GM10248 (cell line): ENCODE data around the gene CITED4.

Source experiments
- CTCF ChIA-PET: fragments of 300-600 bp; sonication (Branson Sonifier 250); formaldehyde crosslinking; extraction: SDS; loops from one replicate; lab custom pipeline; 2021; ENCODE audit warnings: antibody characterized with exemption; lab: Yijun Ruan, JAX
- POLR2A ChIA-PET: fragments of 350-650 bp; sonication (Branson Sonifier 250); formaldehyde crosslinking; extraction: SDS; loops from one replicate; lab custom pipeline; 2020; ENCODE audit warnings: antibody characterized with exemption; lab: Yijun Ruan, JAX
- DNase-seq: peaks from one replicate; pipeline ENCODE4 v3.0.0; 2012; ENCODE audit errors: extremely low spot score
- TF ChIP-seq, protein P1 (sequence below): IDR thresholded peaks from 2 replicates; pipeline ENCODE4 v1.5.1; 2012; ENCODE audit warnings: mild to moderate bottlenecking, low read depth; ENCODE audit errors: extremely low read depth, missing control alignments, control extremely low read depth

CITED4 gene

GRCh38 chr1:40844887-40845878, 17.0 kb downstream of the CITED4 start:
- POLR2A ChIA-PET: no interaction called here

GRCh38 chr1:40844079-40844478, 18.1 kb downstream of the CITED4 start:
- ChIA-PET CTCF (interaction anchor here (1.2 to 7.9 kb wide), 4 partner anchors 9 to 142 kb away, joined by 3 to 95 read pairs (median 5); no protein-coding TSS in a partner anchor), POLR2A (no interaction called here)
- DNase-seq: no peak
- TF ChIP-seq, protein P1, sequence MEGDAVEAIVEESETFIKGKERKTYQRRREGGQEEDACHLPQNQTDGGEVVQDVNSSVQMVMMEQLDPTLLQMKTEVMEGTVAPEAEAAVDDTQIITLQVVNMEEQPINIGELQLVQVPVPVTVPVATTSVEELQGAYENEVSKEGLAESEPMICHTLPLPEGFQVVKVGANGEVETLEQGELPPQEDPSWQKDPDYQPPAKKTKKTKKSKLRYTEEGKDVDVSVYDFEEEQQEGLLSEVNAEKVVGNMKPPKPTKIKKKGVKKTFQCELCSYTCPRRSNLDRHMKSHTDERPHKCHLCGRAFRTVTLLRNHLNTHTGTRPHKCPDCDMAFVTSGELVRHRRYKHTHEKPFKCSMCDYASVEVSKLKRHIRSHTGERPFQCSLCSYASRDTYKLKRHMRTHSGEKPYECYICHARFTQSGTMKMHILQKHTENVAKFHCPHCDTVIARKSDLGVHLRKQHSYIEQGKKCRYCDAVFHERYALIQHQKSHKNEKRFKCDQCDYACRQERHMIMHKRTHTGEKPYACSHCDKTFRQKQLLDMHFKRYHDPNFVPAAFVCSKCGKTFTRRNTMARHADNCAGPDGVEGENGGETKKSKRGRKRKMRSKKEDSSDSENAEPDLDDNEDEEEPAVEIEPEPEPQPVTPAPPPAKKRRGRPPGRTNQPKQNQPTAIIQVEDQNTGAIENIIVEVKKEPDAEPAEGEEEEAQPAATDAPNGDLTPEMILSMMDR: no peak

More at GRCh38 chr1:40844887-40845878, 17.0 kb downstream of the CITED4 start:
- TF ChIP-seq, protein P1: no peak
- DNase-seq: no peak
- CTCF ChIA-PET: interaction anchor here (0.9 to 7.9 kb wide), 9 partner anchors 8 to 143 kb away, joined by 3 to 95 read pairs (median 4); partner anchors contain the start of genes CITED4 and CTPS1

GRCh38 chr1:40842691-40843090, 19.5 kb downstream of the CITED4 start:
- CTCF ChIA-PET: interaction anchor here (1.9 kb wide), 1 partner anchor 68 kb away, joined by 8 read pairs; no protein-coding TSS in a partner anchor
- POLR2A ChIA-PET: no interaction called here
- no peak for DNase-seq
- TF ChIP-seq, protein P1: no peak

DNA sequence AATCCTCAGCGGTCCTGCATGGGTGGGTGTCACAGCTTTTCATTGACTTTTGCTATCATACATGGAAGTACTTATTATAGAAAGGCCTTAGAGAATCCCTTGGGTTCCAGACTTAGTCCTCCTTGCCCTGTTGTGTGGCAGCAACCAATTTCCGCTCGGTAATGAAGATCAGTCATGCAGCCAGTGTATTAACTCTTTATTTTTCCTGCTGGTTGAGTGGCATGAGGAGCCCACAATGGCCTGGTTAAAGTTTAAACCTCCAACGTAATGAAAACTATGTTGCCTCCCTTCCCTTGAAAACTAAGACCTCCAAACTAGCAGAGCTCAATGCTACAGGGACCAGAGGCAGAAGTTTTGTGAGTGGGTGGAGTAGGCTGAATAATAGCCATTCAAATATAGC, 20.0 kb downstream of the CITED4 start:
- DNase-seq: no peak
- ChIA-PET POLR2A (no interaction called here), CTCF (interaction anchor here (1.4 to 1.9 kb wide), 2 partner anchors 17 to 68 kb away, joined by 3 to 8 read pairs; no protein-coding TSS in a partner anchor)
- TF ChIP-seq, protein P1: no peak

DNA sequence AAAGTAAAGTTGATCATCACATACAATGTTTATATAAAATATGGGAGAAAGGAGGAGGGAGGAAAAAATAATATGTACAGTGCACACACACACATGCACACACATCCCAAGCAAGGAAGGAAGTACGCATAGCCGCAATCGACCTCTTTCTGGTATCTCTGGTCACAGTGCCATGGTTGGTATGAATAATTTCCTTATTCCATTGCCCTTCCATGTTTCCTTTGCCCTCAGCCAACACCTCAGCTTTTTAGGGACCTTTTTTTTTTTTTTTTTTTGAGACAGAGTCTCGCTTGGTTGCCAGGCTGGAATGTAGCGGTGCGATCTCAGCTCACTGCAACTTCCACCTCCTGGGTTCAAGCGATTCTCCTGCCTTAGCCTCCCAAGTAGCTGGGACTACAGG, 20.6 kb downstream of the CITED4 start:
- DNase-seq: no peak
- CTCF ChIA-PET: interaction anchor here (1.0 to 1.9 kb wide), 3 partner anchors 16 to 107 kb away, joined by 3 to 8 read pairs (median 3); no protein-coding TSS in a partner anchor
- POLR2A ChIA-PET: no interaction called here
- TF ChIP-seq, protein P1: no peak

DNA sequence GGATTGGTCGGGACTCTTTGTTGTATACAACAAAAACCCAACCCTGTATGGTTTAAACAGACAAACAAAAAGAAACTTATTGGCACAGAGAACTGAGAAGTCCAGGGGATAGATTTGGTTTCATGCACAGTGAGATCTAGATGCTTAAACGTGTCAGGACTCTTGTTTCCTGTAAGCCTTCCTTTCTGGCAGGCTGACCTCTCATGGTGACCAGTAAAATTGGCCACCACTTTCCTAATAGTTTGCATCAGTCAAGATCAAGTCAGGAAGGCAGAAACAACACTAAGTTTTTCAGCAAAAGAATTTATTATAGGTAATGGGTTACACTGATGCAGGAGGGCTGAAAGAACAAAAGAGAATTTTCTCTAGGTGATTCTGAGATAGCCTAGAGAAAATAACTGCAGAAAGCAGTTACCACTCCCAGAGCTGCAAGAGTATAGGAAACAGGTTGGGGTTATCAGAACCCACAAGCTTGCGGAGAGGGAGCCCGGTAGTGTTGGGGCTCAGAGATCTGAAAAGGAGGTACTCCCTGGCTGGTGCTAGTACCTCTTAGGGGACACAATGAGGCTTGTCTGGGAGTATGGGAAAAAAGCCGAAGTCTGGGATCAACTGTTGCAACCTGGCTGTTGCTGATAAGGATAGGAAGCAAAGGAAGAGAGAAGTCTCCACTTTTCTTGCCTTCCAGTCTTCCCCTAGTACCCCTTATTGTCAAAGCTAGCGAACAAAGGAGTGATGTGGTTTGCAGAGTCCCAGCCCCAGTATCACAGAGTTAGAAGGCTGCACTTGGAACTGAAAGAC, 21.4 kb downstream of the CITED4 start:
- TF ChIP-seq, protein P1: peak; percentile 23
- ChIA-PET CTCF (interaction anchor here (1.0 to 2.8 kb wide), 3 partner anchors 9 to 108 kb away, joined by 3 to 9 read pairs (median 3); no protein-coding TSS in a partner anchor), POLR2A (no interaction called here)
- DNase-seq: no peak
